DOHH2 (cell line): ENCODE measurements around the gene HMCN2.

Experiments
- H3F3A ChIP-seq: fragments of 200-600 bp; sonication (generic), shearing (Covaris generic); 2 replicates; pipeline ENCODE4 v1.6.0; 2016; ENCODE audit warnings: antibody characterized with exemption, mild to moderate bottlenecking; ENCODE audit not compliant: control insufficient read depth, insufficient read depth
- H3K27ac ChIP-seq: fragments of 200-600 bp; sonication (generic); 2 replicates; pipeline ENCODE4 v1.5.1; 2014; ENCODE audit warnings: low read depth, mild to moderate bottlenecking, low read length, moderate library complexity
- H3K27me3 ChIP-seq: fragments of 200-600 bp; sonication (generic); 2 replicates; pipeline ENCODE4 v1.6.1; 2014; ENCODE audit warnings: mild to moderate bottlenecking, low read length, mixed read lengths; ENCODE audit not compliant: control insufficient read depth
- H3K36me3 ChIP-seq: fragments of 200-600 bp; sonication (generic); 2 replicates; pipeline ENCODE4 v1.6.1; 2014; ENCODE audit warnings: mild to moderate bottlenecking, low read length, moderate library complexity, mixed read lengths; ENCODE audit not compliant: control insufficient read depth
- H3K4me1 ChIP-seq: fragments of 200-600 bp; sonication (generic); 2 replicates; pipeline ENCODE4 v1.6.1; 2014; ENCODE audit warnings: mild to moderate bottlenecking, low read length, mixed read lengths; ENCODE audit not compliant: control insufficient read depth
- H3K4me2 ChIP-seq: fragments of 200-600 bp; sonication (generic); 2 replicates; pipeline ENCODE4 v1.6.0; 2014; ENCODE audit warnings: mild to moderate bottlenecking, low read length, moderate library complexity
- H3K4me3 ChIP-seq: fragments of 200-600 bp; sonication (generic); 2 replicates; pipeline ENCODE4 v1.5.1; 2014; ENCODE audit warnings: mild to moderate bottlenecking, low read length, mixed read lengths
- H3K79me2 ChIP-seq: fragments of 200-600 bp; sonication (generic); 2 replicates; pipeline ENCODE4 v1.6.1; 2014; ENCODE audit warnings: mild to moderate bottlenecking, low read length, mixed read lengths; ENCODE audit not compliant: control insufficient read depth
- H3K9me2 ChIP-seq: fragments of 200-600 bp; sonication (generic); replicated peaks from 2 replicates; pipeline ENCODE4 v1.6.1; 2014; ENCODE audit warnings: mild to moderate bottlenecking, low read length, mixed read lengths; ENCODE audit not compliant: control insufficient read depth
- H3K9me3 ChIP-seq: fragments of 200-600 bp; sonication (generic); 2 replicates; pipeline ENCODE4 v1.6.1; 2014; ENCODE audit warnings: antibody characterized with exemption, low read length, mixed read lengths; ENCODE audit not compliant: control insufficient read depth, insufficient read depth
- H4K20me1 ChIP-seq: fragments of 200-600 bp; sonication (generic); 2 replicates; pipeline ENCODE4 v1.6.0; 2014; ENCODE audit warnings: low read depth, mild to moderate bottlenecking, antibody characterized with exemption, low read length, moderate library complexity; ENCODE audit not compliant: control insufficient read depth, insufficient read depth
- CTCF ChIP-seq: fragments of 200-600 bp; sonication (generic); IDR thresholded peaks from one replicate; pipeline ENCODE4 v1.5.1; 2014; ENCODE audit warnings: antibody characterized with exemption, mild to moderate bottlenecking, low read depth, low read length; ENCODE audit not compliant: poor library complexity, severe bottlenecking
- EZH2phosphoT487 ChIP-seq: fragments of 200-600 bp; sonication (generic); IDR thresholded peaks from 2 replicates; pipeline ENCODE4 v1.6.1; 2017; ENCODE audit warnings: borderline replicate concordance, mild to moderate bottlenecking, antibody characterized with exemption, low read length, moderate library complexity, mixed read lengths

The HMCN2 gene

GRCh38 chr9:130235558-130236435 lies 29.8 kb upstream of the HMCN2 start:
- H3K36me3 ChIP-seq: no peaks in the 10 kb centered on the region
- H3K27ac ChIP-seq: no peak overlapping the region
- no peaks in the 10 kb centered on the region for H3K27me3 ChIP-seq
- H3K4me1 ChIP-seq: peaks cover 20% of the 10 kb centered on the region
- H3K9me2 ChIP-seq: no peaks in the 10 kb centered on the region
- no peaks in the 10 kb centered on the region for H4K20me1 ChIP-seq
- H3K9me3 ChIP-seq: no peaks in the 10 kb centered on the region
- no peak overlapping the region for H3K4me3 ChIP-seq
- H3F3A ChIP-seq: no peaks in the 10 kb centered on the region
- TF ChIP-seq CTCF (peak; percentile 99), EZH2phosphoT487 (no peak)
- no peaks in the 10 kb centered on the region for H3K79me2 ChIP-seq
- H3K4me2 ChIP-seq: peak overlapping the region; percentile 26; the same call in 1 of the 2 replicates

- TF ChIP-seq EZH2phosphoT487 (no peak), CTCF (peak; percentile 41)
- H3K4me2 ChIP-seq: no peak overlapping the region
These were observed 29.0 kb upstream of the HMCN2 start for GRCh38 chr9:130236436-130236985.

GRCh38 chr9:130237076-130237475 lies 28.5 kb upstream of the HMCN2 start:
- no peak overlapping the region for H3K27ac ChIP-seq
- TF ChIP-seq CTCF (no peak), EZH2phosphoT487 (no peak)
- H3K9me2 ChIP-seq: no peaks in the 10 kb centered on the region
- H3K4me2 ChIP-seq: no peak overlapping the region
- no peaks in the 10 kb centered on the region for H3K79me2 ChIP-seq
- no peaks in the 10 kb centered on the region for H3K9me3 ChIP-seq
- H3K36me3 ChIP-seq: no peaks in the 10 kb centered on the region
- no peaks in the 10 kb centered on the region for H3K27me3 ChIP-seq
- H3K4me1 ChIP-seq: peaks cover 24% of the 10 kb centered on the region
- H4K20me1 ChIP-seq: no peaks in the 10 kb centered on the region
- no peak overlapping the region for H3K4me3 ChIP-seq
- H3F3A ChIP-seq: no peaks in the 10 kb centered on the region

More at GRCh38 chr9:130236436-130236985, 29.0 kb upstream of the HMCN2 start:
- Histone ChIP-seq H3K27ac (no peak overlapping the region), H3K9me2 (no peaks in the 10 kb centered on the region), H3K79me2 (no peaks in the 10 kb centered on the region), H3K4me3 (no peak overlapping the region), H3K9me3 (no peaks in the 10 kb centered on the region), H3F3A (no peaks in the 10 kb centered on the region), H3K36me3 (no peaks in the 10 kb centered on the region), H3K4me1 (peaks cover 24% of the 10 kb centered on the region), H4K20me1 (no peaks in the 10 kb centered on the region), H3K27me3 (no peaks in the 10 kb centered on the region)
